SK-N-SH (cell line): ENCODE results near the gene ABHD3. TPM values are rescaled to one million over a fixed set of nuclear protein-coding genes. Genes with fewer than 3 reads are reported as not detected.

Experiments
- CTCF ChIA-PET: fragments of 300-600, 350-600 bp; formaldehyde crosslinking; extraction: SDS; loops from one replicate; lab custom pipeline; 2021; lab: Yijun Ruan, JAX
- POLR2A ChIA-PET: fragments of 350-600 bp; sonication (Branson Sonifier 250); formaldehyde crosslinking; extraction: SDS; loops from one replicate; lab custom pipeline; 2020; ENCODE audit warnings: antibody characterized with exemption, inconsistent platforms; lab: Yijun Ruan, JAX
- DNase-seq: peaks from one replicate; pipeline ENCODE4 v3.0.0; 2012
- H2AFZ ChIP-seq: fragments of 200-600 bp; sonication (generic); 2 replicates; pipeline ENCODE4 v1.8.1; 2016; ENCODE audit warnings: antibody characterized with exemption, mild to moderate bottlenecking, low read depth
- H3F3A ChIP-seq: fragments of 200-600 bp; sonication (generic); replicated peaks from 2 replicates; pipeline ENCODE3; 2016; ENCODE audit warnings: antibody characterized with exemption, mild to moderate bottlenecking; ENCODE audit not compliant: insufficient read depth
- H3K27ac ChIP-seq, 2 experiments: fragments of 200-500 bp in 1 of 2; fragments of 200-600 bp in 1 of 2; sonication (Bioruptor generic) in 1 of 2; sonication (generic), shearing (Covaris generic) in 1 of 2; 2 replicates each; pipeline versions ENCODE4 v1.5.1 to v1.6.1; 2014 to 2016; ENCODE audit warnings: low read depth in 2 of 2, inconsistent platforms in 1 of 2, low read length in 1 of 2, mild to moderate bottlenecking in 1 of 2, mixed read lengths in 1 of 2
- H3K27me3 ChIP-seq: fragments of 200-600 bp; sonication (generic), shearing (Covaris generic); 2 replicates; pipeline ENCODE4 v1.6.1; 2016; ENCODE audit warnings: mixed run types; ENCODE audit not compliant: insufficient read depth
- H3K36me3 ChIP-seq, 2 experiments: fragments of 200-500 bp in 1 of 2; fragments of 200-600 bp in 1 of 2; sonication (Bioruptor generic) in 1 of 2; sonication (generic) in 1 of 2; replicated peaks in 1 of 2; 2 replicates each; pipeline versions ENCODE3 to v1.5.1; 2014 to 2016; ENCODE audit warnings: low read length in 1 of 2, mild to moderate bottlenecking in 1 of 2; ENCODE audit not compliant: insufficient read depth in 2 of 2, control insufficient read depth in 1 of 2
- H3K4me1 ChIP-seq, 2 experiments: fragments of 200-500 bp in 1 of 2; fragments of 200-600 bp in 1 of 2; sonication (Bioruptor generic) in 1 of 2; sonication (generic), shearing (Covaris generic) in 1 of 2; 2 replicates each; pipeline versions ENCODE4 v1.5.1 to v1.6.1; 2014 to 2016; ENCODE audit warnings: low read depth in 1 of 2, low read length in 1 of 2, mixed run types in 1 of 2; ENCODE audit not compliant: insufficient read depth in 2 of 2, control insufficient read depth in 1 of 2
- H3K4me2 ChIP-seq: fragments of 200-600 bp; sonication (generic), shearing (Covaris generic); 2 replicates; pipeline ENCODE4 v1.6.1; 2017; ENCODE audit warnings: mixed run types
- H3K4me3 ChIP-seq, 2 experiments: fragments of 200-500 bp in 1 of 2; fragments of 200-600 bp in 1 of 2; sonication (Bioruptor generic) in 1 of 2; sonication (generic), shearing (Covaris generic) in 1 of 2; 2 replicates each; pipeline versions ENCODE4 v1.5.1 to v1.8.1; 2014 to 2016; ENCODE audit warnings: low read depth in 2 of 2, inconsistent platforms in 1 of 2, low read length in 1 of 2, mild to moderate bottlenecking in 1 of 2, mixed read lengths in 1 of 2, moderate library complexity in 1 of 2
- H3K79me2 ChIP-seq: fragments of 200-600 bp; sonication (generic); 2 replicates; pipeline ENCODE4 v1.8.1; 2017; ENCODE audit warnings: mild to moderate bottlenecking; ENCODE audit not compliant: insufficient read depth
- H3K9ac ChIP-seq: fragments of 200-600 bp; sonication (generic); 2 replicates; pipeline ENCODE4 v1.6.1; 2017; ENCODE audit warnings: mixed run types
- H3K9me2 ChIP-seq: fragments of 200-600 bp; sonication (generic); 2 replicates; pipeline ENCODE4 v1.6.1; 2017; ENCODE audit warnings: mixed run types
- H3K9me3 ChIP-seq: fragments of 200-600 bp; sonication (generic); 2 replicates; pipeline ENCODE4 v1.6.1; 2017; ENCODE audit warnings: mixed run types, mild to moderate bottlenecking, moderate library complexity
- H4K20me1 ChIP-seq: fragments of 200-600 bp; sonication (generic); 2 replicates; pipeline ENCODE4 v1.6.1; 2017; ENCODE audit warnings: mild to moderate bottlenecking, mixed run types; ENCODE audit not compliant: insufficient read depth
- CTCF ChIP-seq: fragments of 200-600 bp; sonication (generic); IDR thresholded peaks from 2 replicates; pipeline ENCODE4 v1.6.1; 2017; ENCODE audit warnings: antibody characterized with exemption, mild to moderate bottlenecking, moderate library complexity
- ELF1 ChIP-seq: IDR thresholded peaks from 2 replicates; pipeline ENCODE4 v1.4.0; 2012
- FOXJ3 ChIP-seq: sonication (generic); formaldehyde crosslinking; IDR thresholded peaks from 2 replicates; pipeline ENCODE4 v1.5.1; 2020; ENCODE audit warnings: mild to moderate bottlenecking, missing genetic modification reagents
- GATA2 ChIP-seq: sonication (generic); formaldehyde crosslinking; IDR thresholded peaks from 2 replicates; pipeline ENCODE4 v1.5.0; 2020; ENCODE audit warnings: mild to moderate bottlenecking, missing genetic modification reagents
- IRF3 ChIP-seq: fragments of 150-350 bp; IDR thresholded peaks from 2 replicates; pipeline ENCODE4 v1.6.1; 2016; ENCODE audit warnings: mild to moderate bottlenecking, low read depth, low read length
- JUND ChIP-seq: IDR thresholded peaks from 2 replicates; pipeline ENCODE4 v1.4.0; 2012
- MXI1 ChIP-seq: IDR thresholded peaks from 2 replicates; pipeline ENCODE4 v1.6.1; 2012; ENCODE audit warnings: mild to moderate bottlenecking, low read depth, low read length, improper control_type of control experiment
- RCOR1 ChIP-seq: fragments of 150-350 bp; IDR thresholded peaks from 2 replicates; pipeline ENCODE4 v1.6.1; 2017; ENCODE audit warnings: antibody characterized with exemption, low read length
- RFX5 ChIP-seq: IDR thresholded peaks from 2 replicates; pipeline ENCODE4 v1.6.1; 2012; ENCODE audit warnings: mild to moderate bottlenecking, improper control_type of control experiment, low read length
- RXRA ChIP-seq: IDR thresholded peaks from 2 replicates; pipeline ENCODE4 v1.4.0; 2012; ENCODE audit warnings: low read depth, mild to moderate bottlenecking, borderline replicate concordance
- SIN3A ChIP-seq: IDR thresholded peaks from 2 replicates; pipeline ENCODE4 v1.6.1; 2012; ENCODE audit warnings: low read depth, mild to moderate bottlenecking, low read length, moderate library complexity, borderline replicate concordance
- TCF12 ChIP-seq: IDR thresholded peaks from 2 replicates; pipeline ENCODE4 v1.4.0; 2012
- TEAD4 ChIP-seq: IDR thresholded peaks from 2 replicates; pipeline ENCODE4 v1.4.0; 2012; ENCODE audit warnings: mild to moderate bottlenecking, borderline replicate concordance; ENCODE audit not compliant: insufficient read depth
- YY1 ChIP-seq: IDR thresholded peaks from 2 replicates; pipeline ENCODE4 v1.4.0; 2012; ENCODE audit warnings: low read depth, mild to moderate bottlenecking
- ZBTB33 ChIP-seq: IDR thresholded peaks from 2 replicates; pipeline ENCODE4 v1.4.0; 2012; ENCODE audit warnings: low read depth, borderline replicate concordance
- WGBS: methylation state at CpG from one replicate; pipeline ENCODE4 v1.1.6; 2017; ENCODE audit warnings: low lambda C conversion rate; 5-methylcytosine and 5-hydroxymethylcytosine counted together
- polyA plus RNA-seq, 3 experiments: library from polyadenylated mRNA; depleted of rRNA; stranded (reverse); fragments of >200 nt; gene quantifications; 2 replicates each; pipeline ENCODE4 v1.2.3, GENCODE V29; 2012

ABHD3 gene
- polyA plus RNA-seq, 1 of the 3 experiments (the other 2 are of a cell fraction), result 4.3 TPM

GRCh38 chr18:21702602-21703001 lies 2.0 kb downstream of the ABHD3 start:
- Histone ChIP-seq H3K9ac (no peak overlapping the region), H3K9me3 (no peaks in the 10 kb centered on the region), H3K4me2 (peak overlapping the region; percentile 75; the same call in 1 of the 2 replicates), H3K36me3 (no peaks in the 10 kb centered on the region), H3K4me1 (peaks cover 0 to 4% of the 10 kb centered on the region in 2 experiments; a peak in 2 of 4 replicates), H3K27me3 (no peaks in the 10 kb centered on the region), H4K20me1 (no peaks in the 10 kb centered on the region), H3K27ac (no peak overlapping the region), H3K4me3 (no peak overlapping the region), H3F3A (peaks cover 13% of the 10 kb centered on the region), H3K9me2 (no peaks in the 10 kb centered on the region), H2AFZ (no peak overlapping the region), H3K79me2 (no peaks in the 10 kb centered on the region)
- 52% methylated on average over 5 of the region's 5 CpGs for WGBS
- CTCF ChIA-PET, result no interaction called here
- TF ChIP-seq IRF3, result no peak
- TF ChIP-seq MXI1, result no peak
- TF ChIP-seq RFX5, result no peak
- no peak for TF ChIP-seq ELF1
- TF ChIP-seq YY1, result no peak
- no peak for TF ChIP-seq JUND
- TF ChIP-seq TCF12, result no peak
- no peak for TF ChIP-seq RCOR1
- no peak for TF ChIP-seq ZBTB33
- no peak for TF ChIP-seq CTCF
- TF ChIP-seq TEAD4, result no peak
- no peak for TF ChIP-seq GATA2 (CRISPR knock-in tag)
- TF ChIP-seq RXRA, result no peak
- TF ChIP-seq SIN3A, result no peak
- POLR2A ChIA-PET, result no interaction called here
- DNase-seq, result no peak

- POLR2A ChIA-PET, result no interaction called here
- no peak for TF ChIP-seq CTCF
- no peak for TF ChIP-seq RFX5
- no peak for TF ChIP-seq TCF12
- no peak for TF ChIP-seq FOXJ3 (CRISPR knock-in tag)
- no peak overlapping the region for H3K9ac ChIP-seq
- H2AFZ ChIP-seq, result no peak overlapping the region
- H3K4me2 ChIP-seq, result no peak overlapping the region
- H3K9me2 ChIP-seq, result no peaks in the 10 kb centered on the region
- no peaks in the 10 kb centered on the region for H3K79me2 ChIP-seq
- no peak overlapping the region for H3K4me3 ChIP-seq
- H3F3A ChIP-seq, result peaks cover 13% of the 10 kb centered on the region
- WGBS, result 100% methylated on average over 2 of the region's 2 CpGs
- no peaks in the 10 kb centered on the region for H3K9me3 ChIP-seq
- DNase-seq, result no peak
- no peaks in the 10 kb centered on the region for H3K36me3 ChIP-seq
- no peak overlapping the region for H3K27ac ChIP-seq
- H4K20me1 ChIP-seq, result no peaks in the 10 kb centered on the region
- CTCF ChIA-PET, result interaction anchor here (0.6 to 2.0 kb wide), 2 partner anchors 10 to 95 kb away, joined by 3 to 6 read pairs; no protein-coding TSS in a partner anchor
- H3K27me3 ChIP-seq, result no peaks in the 10 kb centered on the region
- peaks cover 0 to 4% of the 10 kb centered on the region in 2 experiments; a peak in 2 of 4 replicates for H3K4me1 ChIP-seq
Observed at GRCh38 chr18:21701621-21702020, 3.0 kb downstream of the ABHD3 start.
